Measurements from ENCODE around the gene POMC. TPM values are rescaled to one million over a fixed set of nuclear protein-coding genes. Genes with fewer than 3 reads are reported as not detected.
A peak's percentile ranks its signal among the peaks of the same experiment; 100 is the strongest.
"Not testable (repeated sequence)": the region's sequence is repeated elsewhere in the genome, so short reads cannot be mapped to it uniquely, and the experiment has no call there.

The POMC gene
- total RNA-seq = 10 to 100 TPM in 1 of 2 donors, 1 to 10 TPM in 1; 5.3 to 10.6 TPM
- long read RNA-seq, partial matches to known transcripts = 1 of 1 reads
- long read RNA-seq, other reads (novel, unspliced or antisense) = 0 of 1 reads

GRCh38 chr2:25168256-25169072 is at the start of gene POMC:
TSS of gene POMC (minus strand) at chr2:25168580. CDS start at chr2:25164772, 3,808 bp downstream.
- ATAC-seq = peak; percentile 74 to 82
- intact Hi-C loops (cut with DNase I) = no loop called here
- peak; percentile 35 for DNase-seq

GRCh38 chr2:25218100-25218499 is 49.7 kb upstream of the POMC start:
- intact Hi-C loops (cut with DNase I) = no loop called here
- ATAC-seq (no peak), DNase-seq (no peak)

- intact Hi-C loops (cut with DNase I) = no loop called here
- DNase-seq = peak; percentile 84
- peak; percentile 94 to 95 for ATAC-seq
These were observed 47.7 kb upstream of the POMC start for GRCh38 chr2:25215948-25216679.

- no peak for DNase-seq
- intact Hi-C loops (cut with DNase I) = no loop called here
- ATAC-seq = peak in 1 of 2 donors; percentile 12
These were observed 46.9 kb upstream of the POMC start for GRCh38 chr2:25215232-25215631.

- no peak for DNase-seq
- ATAC-seq = no peak
- intact Hi-C loops (cut with DNase I) = no loop called here
These were observed 44.8 kb upstream of the POMC start for GRCh38 chr2:25213229-25213628.

- intact Hi-C loops (cut with DNase I); DNase-seq; ATAC-seq: not testable (repeated sequence)
These were observed 42.5 kb upstream of the POMC start for GRCh38 chr2:25210923-25211322.

GRCh38 chr2:25207078-25207545 is 38.7 kb upstream of the POMC start:
- intact Hi-C loops (cut with DNase I) = no loop called here
- DNase-seq (no peak), ATAC-seq (peak in 1 of 2 donors; percentile 14)

GRCh38 chr2:25204190-25204838 is 35.9 kb upstream of the POMC start:
- intact Hi-C loops (cut with DNase I) = no loop called here
- no peak for DNase-seq
- ATAC-seq = peak; percentile 66 to 72

GRCh38 chr2:25202275-25202674 is 33.9 kb upstream of the POMC start:
- DNase-seq (no peak), ATAC-seq (no peak)
- intact Hi-C loops (cut with DNase I) = no loop called here

- DNase-seq (no peak), ATAC-seq (no peak)
- intact Hi-C loops (cut with DNase I) = no loop called here
These were observed 33.4 kb upstream of the POMC start for GRCh38 chr2:25201794-25202193.

GRCh38 chr2:25201265-25201664 is 32.9 kb upstream of the POMC start:
- ATAC-seq = no peak
- DNase-seq = no peak
- intact Hi-C loops (cut with DNase I) = no loop called here

GRCh38 chr2:25198576-25198975 is 30.2 kb upstream of the POMC start:
- ATAC-seq = no peak
- intact Hi-C loops (cut with DNase I) = loop anchor here in 1 of 2 donors (10.0 kb wide), 2 partner anchors 364 to 784 kb away; no protein-coding TSS in a partner anchor

GRCh38 chr2:25198209-25198525 is 29.8 kb upstream of the POMC start:
- intact Hi-C loops (cut with DNase I) = loop anchor here in 1 of 2 donors (10.0 kb wide), 2 partner anchors 363 to 783 kb away; no protein-coding TSS in a partner anchor
- ATAC-seq = no peak
- no peak for DNase-seq

More at GRCh38 chr2:25198576-25198975, 30.2 kb upstream of the POMC start:
- DNase-seq = no peak

- DNase-seq (no peak), ATAC-seq (no peak)
- intact Hi-C loops (cut with DNase I) = loop anchor here in 1 of 2 donors (10.0 kb wide), 2 partner anchors 363 to 783 kb away; no protein-coding TSS in a partner anchor
These were observed 29.2 kb upstream of the POMC start for GRCh38 chr2:25197336-25198208.

- DNase-seq (no peak), ATAC-seq (no peak)
- intact Hi-C loops (cut with DNase I) = loop anchor here in 1 of 2 donors (5.0 to 10.0 kb wide), 3 partner anchors 217 to 780 kb away; no protein-coding TSS in a partner anchor
These were observed 26.3 kb upstream of the POMC start for GRCh38 chr2:25194576-25195122.

- no peak for ATAC-seq
- no peak for DNase-seq
These were observed 22.2 kb upstream of the POMC start for GRCh38 chr2:25190536-25190935.

GRCh38 chr2:25188405-25188804 is 20.0 kb upstream of the POMC start:
- intact Hi-C loops (cut with DNase I) = no loop called here
- DNase-seq = no peak
- no peak for ATAC-seq

More at GRCh38 chr2:25190536-25190935, 22.2 kb upstream of the POMC start:
- intact Hi-C loops (cut with DNase I) = loop anchor here in 1 of 2 donors (5.0 to 10.0 kb wide), 3 partner anchors 213 to 776 kb away; no protein-coding TSS in a partner anchor
